Hippocampal formation (tissue), 2 donors: ENCODE data around the gene AGFG1.

ENCODE experiments used
- DNase-seq, 2 donors: peaks; one replicate each; lab custom pipeline; 2025; lab: John Stamatoyannopoulos, UW

The AGFG1 gene

DNA sequence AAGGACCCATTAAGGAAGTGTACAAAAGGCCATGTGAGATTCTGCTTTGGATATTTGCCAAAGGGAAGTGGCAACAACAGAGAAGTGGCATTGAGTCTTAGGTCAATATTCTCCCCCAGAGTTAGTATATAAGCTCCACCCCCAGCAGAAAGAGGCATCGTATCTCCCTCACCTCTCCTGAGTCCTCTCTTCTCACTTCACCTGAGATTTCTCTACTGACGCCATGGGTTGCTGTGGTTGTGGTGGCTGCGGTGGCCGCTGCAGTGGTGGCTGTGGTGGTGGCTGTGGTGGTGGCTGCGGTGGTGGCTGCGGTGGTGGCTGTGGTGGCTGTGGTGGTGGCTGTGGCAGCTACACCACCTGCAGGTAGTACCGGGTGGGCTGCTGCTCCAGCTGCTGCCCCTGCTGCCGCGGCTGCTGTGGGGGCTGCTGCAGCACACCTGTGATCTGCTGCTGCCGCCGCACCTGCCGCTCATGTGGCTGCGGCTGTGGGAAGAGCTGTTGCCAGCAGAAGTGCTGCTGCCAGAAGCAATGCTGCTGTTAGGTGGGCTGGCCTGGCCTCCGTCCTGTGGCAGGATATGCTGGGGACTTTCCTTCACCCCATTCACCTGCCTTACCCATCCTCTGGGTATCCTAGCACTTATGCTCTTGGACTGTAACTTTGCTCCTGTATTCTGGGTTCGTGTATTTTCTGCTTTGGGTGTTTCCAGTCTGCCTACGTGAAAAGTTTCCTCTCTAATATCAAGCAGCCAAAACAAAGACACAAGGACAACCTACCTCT, 136.8 kb downstream of the AGFG1 start:
- no peak for DNase-seq

DNA sequence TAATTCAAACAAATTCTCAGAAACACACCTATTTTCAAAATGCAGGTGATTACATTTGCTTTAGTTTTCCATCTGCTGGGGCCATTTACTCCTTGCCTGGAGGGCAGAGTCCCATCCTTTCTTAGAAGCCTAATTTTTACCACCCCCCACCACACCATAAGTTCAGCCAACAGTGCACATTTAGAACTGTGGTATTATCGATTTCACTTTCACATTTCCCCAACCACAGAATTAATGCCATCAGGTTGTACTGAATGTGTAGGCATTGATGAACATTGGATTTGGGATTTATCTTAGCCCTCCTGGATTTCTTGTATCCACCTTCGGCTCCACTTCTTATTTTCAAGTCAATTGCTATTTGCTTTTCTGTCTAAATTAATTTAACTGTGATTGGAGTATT, 138.2 kb downstream of the AGFG1 start:
- no peak for DNase-seq
